Measurements from ENCODE around the gene KCNK17.

Gene KCNK17

GRCh38 chr6:39263303-39264037 is 50.7 kb downstream of the KCNK17 start:
- peak; percentile 79 for DNase-seq (ENCODE audit: low read depth)
- no peak for TF ChIP-seq CTCF (IDR thresholded peaks at IDR 0.05; ENCODE audit: low read depth, low read length)
- TF ChIP-seq POLR2A (IDR thresholded peaks at IDR 0.05; ENCODE audit: extremely low read depth, insufficient read length), result no peak
- TF ChIP-seq, protein P1, sequence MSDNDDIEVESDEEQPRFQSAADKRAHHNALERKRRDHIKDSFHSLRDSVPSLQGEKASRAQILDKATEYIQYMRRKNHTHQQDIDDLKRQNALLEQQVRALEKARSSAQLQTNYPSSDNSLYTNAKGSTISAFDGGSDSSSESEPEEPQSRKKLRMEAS (IDR thresholded peaks at IDR 0.05; ENCODE audit: low read depth, low read length), result no peak
- TF ChIP-seq MYC (IDR thresholded peaks at IDR 0.05; ENCODE audit: low read depth, low read length), result no peak

GRCh38 chr6:39261751-39262150 is 52.5 kb downstream of the KCNK17 start:
- no peak overlapping the region for H3K4me3 ChIP-seq (ENCODE audit: low read depth, low read length)
- TF ChIP-seq POLR2A (IDR thresholded peaks at IDR 0.05; ENCODE audit: extremely low read depth, insufficient read length), result no peak
- TF ChIP-seq, protein P1 (IDR thresholded peaks at IDR 0.05; ENCODE audit: low read depth, low read length), result no peak
- no peak for DNase-seq (ENCODE audit: low read depth)

More at GRCh38 chr6:39263303-39264037, 50.7 kb downstream of the KCNK17 start:
- no peak overlapping the region for H3K4me3 ChIP-seq (ENCODE audit: low read depth, low read length)

DNA sequence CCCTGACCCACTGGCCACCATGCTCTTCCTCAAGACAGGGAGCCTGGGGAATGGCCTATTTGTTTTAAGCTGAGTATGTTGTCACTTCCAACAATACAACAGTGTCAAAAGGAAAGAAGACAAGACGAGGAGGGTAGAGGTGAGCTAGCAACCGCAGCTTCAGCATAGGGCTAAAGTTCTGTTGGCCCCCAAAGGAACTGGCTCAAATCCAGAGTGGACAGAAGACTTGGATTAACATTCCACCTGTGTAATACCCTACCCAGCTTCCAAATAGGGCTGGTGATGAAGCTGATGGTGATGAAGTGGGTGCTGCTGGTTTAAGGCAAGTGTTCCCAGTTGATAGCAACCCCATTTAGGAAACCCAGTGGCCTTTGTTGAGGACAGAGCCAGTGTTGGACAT is 53.3 kb downstream of the KCNK17 start:
- DNase-seq (ENCODE audit: low read depth), result no peak
- no peak for TF ChIP-seq MYC (IDR thresholded peaks at IDR 0.05; ENCODE audit: low read depth, low read length)
- TF ChIP-seq, protein P1 (IDR thresholded peaks at IDR 0.05; ENCODE audit: low read depth, low read length), result no peak
- TF ChIP-seq POLR2A (IDR thresholded peaks at IDR 0.05; ENCODE audit: extremely low read depth, insufficient read length), result no peak
- no peak for TF ChIP-seq CTCF (IDR thresholded peaks at IDR 0.05; ENCODE audit: low read depth, low read length)
- no peak overlapping the region for H3K4me3 ChIP-seq (ENCODE audit: low read depth, low read length)

DNA sequence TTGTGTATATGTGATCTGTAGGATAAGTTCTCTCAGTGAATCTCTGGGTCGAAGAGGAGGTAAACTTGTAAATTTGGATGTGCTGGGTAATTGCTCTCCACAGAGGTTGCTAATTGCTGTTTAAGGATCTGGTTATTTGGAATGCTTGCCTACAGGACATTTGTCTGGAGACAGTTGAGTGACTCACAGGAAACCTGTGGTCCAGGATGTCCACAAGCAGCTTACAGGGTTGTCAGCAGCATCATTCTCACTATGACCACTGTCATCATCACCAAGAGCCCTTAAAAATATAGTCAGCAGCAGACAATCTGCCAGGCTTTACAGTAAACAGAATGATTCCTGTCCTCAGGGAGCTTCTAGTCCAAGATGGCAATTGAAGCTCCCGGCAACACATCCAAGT is 53.8 kb downstream of the KCNK17 start:
- TF ChIP-seq POLR2A (IDR thresholded peaks at IDR 0.05; ENCODE audit: extremely low read depth, insufficient read length), result no peak
- no peak for TF ChIP-seq MYC (IDR thresholded peaks at IDR 0.05; ENCODE audit: low read depth, low read length)
- TF ChIP-seq, protein P1 (IDR thresholded peaks at IDR 0.05; ENCODE audit: low read depth, low read length), result no peak
- no peak for TF ChIP-seq CTCF (IDR thresholded peaks at IDR 0.05; ENCODE audit: low read depth, low read length)
- DNase-seq (ENCODE audit: low read depth), result peak; percentile 52
- no peak overlapping the region for H3K4me3 ChIP-seq (ENCODE audit: low read depth, low read length)

DNA sequence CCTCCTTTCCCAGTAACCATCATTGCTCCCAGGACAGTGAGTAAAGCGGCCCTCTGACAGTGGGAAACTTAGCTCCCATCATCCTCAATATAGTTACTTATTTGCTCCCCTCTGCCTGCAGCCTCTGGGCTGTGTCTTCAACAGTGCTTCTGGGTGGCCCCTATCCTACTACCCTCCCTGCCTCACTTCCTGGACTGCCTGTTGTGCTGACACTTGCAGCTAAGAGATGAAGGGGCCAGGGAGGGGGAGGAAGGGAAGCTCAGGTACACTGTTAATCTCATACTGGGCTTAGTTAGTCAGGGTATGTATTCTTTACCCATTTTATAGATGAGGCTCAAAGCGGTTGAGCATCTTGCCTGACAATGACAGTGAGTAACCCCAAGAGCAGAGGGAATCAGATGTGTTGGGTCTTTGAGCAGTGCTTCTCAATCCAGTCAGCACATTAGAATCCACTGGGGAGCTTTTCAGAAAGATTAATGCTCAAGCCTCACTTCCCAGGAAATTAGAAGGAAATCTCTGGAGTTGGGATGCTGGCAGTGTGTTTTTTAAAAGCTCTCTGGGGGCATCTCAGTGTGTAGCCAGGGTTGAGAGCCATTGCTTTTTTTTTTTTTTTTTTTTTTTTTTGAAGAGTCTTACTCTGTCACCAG is 57.8 kb downstream of the KCNK17 start:
- TF ChIP-seq CTCF (IDR thresholded peaks at IDR 0.05; ENCODE audit: low read depth, low read length) (no peak), MYC (IDR thresholded peaks at IDR 0.05; ENCODE audit: low read depth, low read length) (no peak), POLR2A (IDR thresholded peaks at IDR 0.05; ENCODE audit: extremely low read depth, insufficient read length) (no peak)
- TF ChIP-seq, protein P1 (IDR thresholded peaks at IDR 0.05; ENCODE audit: low read depth, low read length), result no peak
- DNase-seq (ENCODE audit: low read depth), result no peak
- no peak overlapping the region for H3K4me3 ChIP-seq (ENCODE audit: low read depth, low read length)

DNA sequence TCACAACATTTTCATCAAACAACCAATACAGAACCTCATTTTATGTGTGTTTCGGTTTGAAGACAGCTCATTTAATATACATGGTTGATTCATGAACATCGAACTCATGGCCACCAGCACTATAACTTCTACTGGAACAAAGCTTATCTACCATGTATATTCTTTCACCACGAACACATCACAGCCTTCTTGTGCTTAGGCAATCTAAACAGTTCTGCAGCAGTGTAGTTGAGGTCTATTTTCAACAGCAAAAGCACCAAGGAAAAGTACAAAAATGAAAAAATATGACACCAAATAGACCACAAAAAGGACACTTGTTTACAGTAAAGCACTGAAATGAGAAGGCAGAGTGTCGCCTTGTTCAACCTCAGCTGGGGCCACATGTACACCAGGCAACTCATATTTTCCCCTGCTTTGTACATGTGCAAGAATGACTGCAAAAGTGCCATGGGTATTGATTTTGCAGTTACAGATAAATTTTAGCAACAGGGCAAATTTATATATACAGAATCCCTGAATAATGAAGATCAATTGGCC is 59.2 kb downstream of the KCNK17 start:
- TF ChIP-seq MYC (IDR thresholded peaks at IDR 0.05; ENCODE audit: low read depth, low read length) (no peak), CTCF (IDR thresholded peaks at IDR 0.05; ENCODE audit: low read depth, low read length) (no peak), POLR2A (IDR thresholded peaks at IDR 0.05; ENCODE audit: extremely low read depth, insufficient read length) (no peak)
- TF ChIP-seq, protein P1 (IDR thresholded peaks at IDR 0.05; ENCODE audit: low read depth, low read length), result no peak
- DNase-seq (ENCODE audit: low read depth), result no peak

More for the DNA sequence above, 59.2 kb downstream of the KCNK17 start:
- H3K4me3 ChIP-seq (ENCODE audit: low read depth, low read length), result no peak overlapping the region

Measured in NB4 (cell line).